ENCODE results near the gene UBXN4. TPM values are rescaled to one million over a fixed set of nuclear protein-coding genes. Genes with fewer than 3 reads are reported as not detected.
"Not testable (repeated sequence)": the region's sequence is repeated elsewhere in the genome, so short reads cannot be mapped to it uniquely, and the experiment has no call there.

The UBXN4 gene
- total RNA-seq, 1 donor from 2014 or later = 68.8 TPM

GRCh38 chr2:135762022-135762421 lies 20.4 kb downstream of the UBXN4 start:
- DNase-seq (ENCODE audit: low read depth, low spot score) = no peak

- peak; percentile 43 for DNase-seq (ENCODE audit: low read depth, low spot score)
Measured at GRCh38 chr2:135762530-135762929, 20.9 kb downstream of the UBXN4 start.

DNA sequence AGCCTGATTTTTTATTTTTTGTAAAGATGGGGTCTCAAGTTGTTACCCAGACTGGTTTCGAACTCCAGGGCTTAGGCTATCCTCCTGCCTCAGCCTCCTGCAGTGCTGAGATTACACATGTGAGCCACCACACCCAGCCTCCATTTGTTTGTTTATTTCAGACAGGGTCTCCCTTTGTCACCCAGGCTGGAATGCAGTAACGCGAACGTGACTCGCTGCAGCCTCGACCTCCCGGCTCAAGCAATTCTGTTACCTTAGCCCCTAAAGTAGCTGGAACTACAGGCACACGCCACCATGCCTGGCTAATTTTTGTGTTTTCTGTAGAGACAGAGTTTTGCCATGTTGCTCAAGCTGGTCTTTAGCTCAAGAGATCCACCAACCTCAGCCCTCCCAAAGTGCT lies 27.2 kb downstream of the UBXN4 start:
- DNase-seq (ENCODE audit: low read depth, low spot score) = no peak

- no peak for DNase-seq (ENCODE audit: low read depth, low spot score)
Measured at GRCh38 chr2:135773319-135773718, 31.7 kb downstream of the UBXN4 start.

DNA sequence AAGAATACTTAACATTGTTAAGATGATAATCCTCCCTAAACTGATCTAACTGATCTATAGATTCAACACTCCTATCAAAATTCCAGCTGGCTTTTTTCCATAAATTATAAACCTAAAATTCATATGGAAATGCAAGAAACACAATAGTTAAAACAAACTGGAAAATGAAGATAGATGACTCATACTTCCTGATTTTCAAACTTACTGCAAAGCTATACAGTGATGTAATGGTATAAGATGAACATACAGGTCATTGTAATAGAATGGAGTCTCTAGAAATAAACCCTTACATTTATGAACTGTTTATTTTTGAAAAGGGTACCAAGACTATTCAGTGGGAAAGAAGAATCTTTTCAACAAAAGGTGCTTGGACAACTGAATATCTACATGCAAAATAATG lies 32.3 kb downstream of the UBXN4 start:
- peak; percentile 15 for DNase-seq (ENCODE audit: low read depth, low spot score)

- DNase-seq (ENCODE audit: low read depth, low spot score) = no peak
Measured at GRCh38 chr2:135775420-135775819, 33.8 kb downstream of the UBXN4 start.

- no peak for DNase-seq (ENCODE audit: low read depth, low spot score)
Measured at GRCh38 chr2:135776367-135776766, 34.7 kb downstream of the UBXN4 start.

- DNase-seq (ENCODE audit: low read depth, low spot score) = no peak
Measured at GRCh38 chr2:135782231-135782630, 40.6 kb downstream of the UBXN4 start.

DNA sequence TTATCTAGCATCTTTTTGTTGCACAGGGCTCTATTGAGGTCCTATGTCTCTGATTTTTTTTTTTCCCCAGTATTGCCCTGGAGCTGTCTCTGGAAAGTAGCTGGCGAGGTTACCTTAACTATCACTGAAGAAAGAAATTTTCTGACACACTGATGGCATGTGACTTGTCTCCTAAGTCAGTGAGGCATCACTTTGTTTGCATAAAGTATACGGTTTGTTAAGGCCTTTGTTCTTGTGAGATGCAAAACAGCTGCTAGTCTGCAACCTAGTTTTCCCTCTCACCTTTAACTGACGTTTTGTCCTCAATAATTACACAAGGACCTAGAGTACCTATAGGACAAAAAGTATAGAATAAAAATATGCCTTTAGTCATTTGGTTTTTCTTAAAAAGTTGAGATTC lies 41.8 kb downstream of the UBXN4 start:
- no peak for DNase-seq (ENCODE audit: low read depth, low spot score)

DNA sequence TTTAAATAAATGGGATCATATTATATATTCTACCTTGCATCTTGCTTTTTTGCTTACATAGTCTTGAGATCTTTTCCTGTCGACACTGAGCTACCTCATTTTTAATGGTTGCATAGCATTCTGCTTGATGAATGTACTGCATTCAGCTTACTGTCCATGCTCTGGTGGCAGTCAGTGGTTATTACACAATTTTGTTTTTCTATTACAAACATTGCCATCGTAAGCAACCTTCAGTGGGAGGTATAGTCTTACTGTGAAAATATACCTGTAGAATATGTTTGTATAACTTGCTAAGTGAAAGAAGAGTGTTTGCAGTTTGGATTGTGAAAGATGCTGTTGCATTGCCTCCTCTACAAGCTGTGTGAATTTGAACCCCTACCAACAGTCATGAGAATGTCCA lies 43.4 kb downstream of the UBXN4 start:
- DNase-seq (ENCODE audit: low read depth, low spot score) = no peak

DNA sequence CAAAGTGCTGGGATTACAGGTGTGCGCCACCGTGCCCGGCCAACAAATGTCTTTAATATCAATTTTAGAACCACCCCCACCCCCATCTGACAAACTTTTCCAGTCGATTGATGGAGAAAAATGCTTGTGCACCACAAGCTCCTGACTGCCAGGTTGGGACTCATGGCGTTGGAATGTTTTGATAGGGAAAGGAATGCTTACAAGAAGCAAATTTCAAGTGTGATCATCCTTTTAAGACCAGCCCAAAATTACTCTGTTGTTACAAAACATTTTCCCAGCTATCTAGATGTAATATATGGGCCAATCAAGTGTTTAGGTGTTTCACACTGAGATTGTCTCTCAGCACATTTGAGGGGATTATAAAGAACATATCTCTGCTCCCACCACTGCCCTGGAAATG lies 45.2 kb downstream of the UBXN4 start:
- peak; percentile 24 for DNase-seq (ENCODE audit: low read depth, low spot score)

- DNase-seq (ENCODE audit: low read depth, low spot score) = no peak
Measured at GRCh38 chr2:135790423-135790822, 48.8 kb downstream of the UBXN4 start.

DNA sequence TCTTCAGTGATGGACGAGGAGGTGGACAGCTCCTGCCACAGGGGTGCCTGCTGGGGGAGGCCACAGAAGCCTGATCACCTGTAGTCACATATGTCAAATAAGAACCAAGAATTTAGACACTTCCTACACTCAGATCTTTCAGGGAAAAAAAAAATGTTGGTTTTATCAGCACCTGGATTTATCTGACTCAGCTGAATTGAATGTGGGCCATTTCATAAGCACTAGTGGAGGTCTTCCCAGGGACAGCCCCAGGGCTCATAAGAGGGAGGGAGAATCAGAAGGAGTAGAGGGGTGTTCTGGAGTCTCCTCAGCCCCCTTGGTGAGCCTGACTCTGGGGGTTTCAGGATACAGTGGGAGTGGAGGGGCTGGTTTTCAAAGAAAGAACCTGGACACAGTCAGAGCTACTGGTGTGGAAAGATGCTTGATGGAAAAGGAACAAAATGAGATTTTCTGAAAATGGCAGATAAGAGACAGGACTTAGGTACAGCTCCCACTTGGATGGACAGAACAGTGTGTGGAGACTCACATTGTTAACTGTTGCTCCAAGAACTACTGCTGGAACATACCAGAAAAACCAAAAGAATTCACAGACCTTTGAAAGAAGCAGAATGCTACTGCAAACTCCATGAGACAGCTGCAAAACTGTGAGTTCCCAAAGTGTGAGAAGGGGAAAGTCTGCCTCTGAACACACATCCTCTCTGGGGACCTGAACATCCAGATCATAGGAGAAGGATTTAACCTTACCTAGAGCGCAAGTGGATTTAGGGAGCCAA lies 49.9 kb downstream of the UBXN4 start:
- DNase-seq (ENCODE audit: low read depth, low spot score) = no peak

DNA sequence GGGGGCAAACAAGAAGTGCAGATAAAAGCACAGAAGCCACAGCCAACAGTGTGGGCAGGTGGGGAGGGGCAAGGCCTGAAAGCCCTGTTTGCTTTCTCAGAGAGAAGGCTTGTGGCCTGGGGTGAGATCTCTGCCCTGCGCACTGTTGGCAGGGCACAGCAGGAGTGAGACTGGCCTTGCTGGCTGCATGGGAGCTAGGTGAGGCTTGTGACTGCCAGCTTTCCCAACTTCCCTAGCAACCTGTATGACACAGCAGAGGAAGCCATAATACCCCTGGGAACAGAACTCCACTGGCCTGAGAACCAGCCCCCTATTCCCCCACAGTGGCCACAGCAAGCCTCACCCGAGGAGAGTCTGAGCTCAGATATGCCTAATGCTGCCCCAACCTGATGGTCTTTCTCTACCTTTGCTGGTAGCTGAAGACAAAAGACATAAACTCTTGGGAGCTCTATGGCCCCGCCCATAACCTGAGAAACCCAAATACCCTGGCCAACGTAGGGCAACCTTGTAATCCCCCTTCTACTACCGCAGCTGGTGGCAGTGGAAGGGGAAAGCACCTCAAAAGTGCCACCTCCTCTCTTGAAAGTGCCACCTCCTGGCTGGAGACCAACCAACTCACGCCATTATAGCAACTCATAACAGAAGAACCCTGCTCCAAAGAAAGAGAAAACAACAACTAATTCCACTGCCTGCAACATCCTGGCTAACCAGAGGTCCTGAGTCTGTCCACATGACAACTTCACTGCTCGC lies 50.9 kb downstream of the UBXN4 start:
- no peak for DNase-seq (ENCODE audit: low read depth, low spot score)

- not testable (repeated sequence) for DNase-seq (ENCODE audit: low read depth, low spot score)
Measured at GRCh38 chr2:135795641-135796040, 54.0 kb downstream of the UBXN4 start.

- no peak for DNase-seq (ENCODE audit: low read depth, low spot score)
Measured at GRCh38 chr2:135796606-135797005, 55.0 kb downstream of the UBXN4 start.

GRCh38 chr2:135797497-135798274 lies 56.0 kb downstream of the UBXN4 start:
- peak; percentile 35 for DNase-seq (ENCODE audit: low read depth, low spot score)

- DNase-seq (ENCODE audit: low read depth, low spot score) = no peak
Measured at GRCh38 chr2:135798275-135798705, 56.6 kb downstream of the UBXN4 start.

GRCh38 chr2:135798762-135799161 lies 57.1 kb downstream of the UBXN4 start:
- DNase-seq (ENCODE audit: low read depth, low spot score) = no peak

DNA sequence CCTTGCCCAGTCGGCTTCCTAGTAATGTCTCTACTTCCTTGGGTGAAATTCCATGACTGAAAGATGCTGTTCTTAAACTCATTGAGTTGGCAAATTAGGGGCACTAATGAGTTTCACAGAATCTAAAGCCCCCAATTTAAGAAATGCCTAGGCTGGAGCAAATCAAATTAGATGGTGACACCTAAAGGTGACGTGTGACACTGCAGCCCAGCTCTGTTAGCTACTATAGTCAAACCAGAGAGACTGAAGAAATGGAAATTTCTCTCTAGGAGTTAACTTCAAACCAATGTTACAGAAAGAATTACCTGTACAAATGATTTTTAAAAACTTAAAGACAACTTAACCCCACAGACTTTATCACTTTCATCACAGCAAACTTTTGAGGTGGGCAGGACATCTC lies 58.1 kb downstream of the UBXN4 start:
- DNase-seq (ENCODE audit: low read depth, low spot score) = no peak

DNA sequence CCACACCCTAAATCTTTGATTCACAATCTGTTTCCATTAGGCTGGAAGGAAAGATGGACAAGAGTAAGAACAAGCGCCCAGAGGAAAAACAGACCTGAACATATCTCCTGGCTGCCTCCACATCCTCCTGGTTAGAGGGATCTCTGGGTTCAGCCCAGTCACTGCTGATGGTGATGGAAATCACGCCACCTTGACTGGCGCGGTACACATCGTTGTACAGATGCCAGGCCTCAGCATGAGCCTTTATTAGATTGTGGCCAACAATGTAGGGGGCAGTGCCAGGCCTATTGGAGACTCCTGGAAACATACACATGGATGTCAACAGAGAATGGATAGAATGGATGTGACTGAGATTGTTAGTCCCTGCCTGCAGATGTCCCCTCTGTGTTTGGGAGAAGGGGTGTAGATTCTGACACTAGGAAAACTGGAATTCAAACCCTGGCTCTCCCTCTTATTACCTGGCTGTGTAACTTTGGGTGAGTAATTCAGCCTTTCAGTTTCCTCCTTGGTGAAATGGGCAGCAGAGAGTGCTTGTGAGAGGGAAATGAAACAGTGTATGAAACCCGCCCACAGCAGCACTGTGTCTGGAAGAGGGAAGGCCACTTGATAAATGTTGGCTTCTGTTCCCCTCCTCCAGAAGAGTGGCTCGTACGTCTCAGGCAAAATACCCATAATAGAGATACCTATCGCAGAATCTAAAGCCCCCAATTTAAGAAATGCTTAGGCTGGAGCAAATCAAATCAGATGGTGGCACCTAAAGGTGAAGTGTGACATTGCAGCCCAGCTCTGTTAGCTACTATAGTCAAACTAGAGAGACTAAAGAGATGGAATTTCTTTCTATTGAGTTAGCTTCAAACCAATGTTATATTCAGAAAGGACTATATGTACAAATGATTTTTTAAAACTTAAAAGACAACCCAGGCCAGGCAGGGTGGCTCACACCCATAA lies 59.1 kb downstream of the UBXN4 start:
- no peak for DNase-seq (ENCODE audit: low read depth, low spot score)
